Liver (tissue), 9 donors: ENCODE results near the gene CALY. TPM values are rescaled to one million over a fixed set of nuclear protein-coding genes. Genes with fewer than 3 reads are reported as not detected.

Experiments
- DNase-seq: peaks from one replicate; pipeline ENCODE4 v3.0.0-alpha.2; 2017; ENCODE audit warnings: low spot score
- H3K27ac ChIP-seq, 2 donors: one replicate each; pipeline ENCODE4 v1.7.0; 2013; ENCODE audit warnings: inconsistent platforms in 2 of 2, low read length in 2 of 2, control low read depth in 1 of 2, low read depth in 1 of 2, mild to moderate bottlenecking in 1 of 2
- H3K27me3 ChIP-seq, 4 donors: one replicate each; pipeline versions ENCODE4 v1.6.1 to v1.7.0; 2013; ENCODE audit warnings: low read length in 3 of 4, inconsistent platforms in 1 of 4, mild to moderate bottlenecking in 1 of 4, moderate library complexity in 1 of 4; ENCODE audit not compliant: control insufficient read depth in 4 of 4, insufficient read depth in 4 of 4
- H3K36me3 ChIP-seq, 4 donors: one replicate each; pipeline versions ENCODE4 v1.6.1 to v1.7.0; 2013; ENCODE audit warnings: low read length in 3 of 4, mild to moderate bottlenecking in 3 of 4, low read depth in 1 of 4, moderate library complexity in 1 of 4; ENCODE audit not compliant: control insufficient read depth in 4 of 4, insufficient read depth in 3 of 4
- H3K4me1 ChIP-seq, 4 donors: one replicate each; pipeline versions ENCODE4 v1.6.1 to v1.7.0; 2013; ENCODE audit warnings: low read length in 3 of 4, mild to moderate bottlenecking in 3 of 4, moderate library complexity in 1 of 4; ENCODE audit not compliant: control insufficient read depth in 4 of 4, insufficient read depth in 4 of 4
- H3K4me3 ChIP-seq, 3 donors: one replicate each; pipeline versions ENCODE4 v1.6.1 to v1.7.0; 2013; ENCODE audit warnings: low read length in 3 of 3, control low read depth in 1 of 3, low read depth in 1 of 3, mild to moderate bottlenecking in 1 of 3
- H3K9ac ChIP-seq, 2 donors: one replicate each; pipeline ENCODE4 v1.7.0; 2013; ENCODE audit warnings: low read length in 2 of 2, mild to moderate bottlenecking in 2 of 2, moderate library complexity in 2 of 2, control low read depth in 1 of 2, low read depth in 1 of 2
- H3K9me3 ChIP-seq, 4 donors: one replicate each; pipeline versions ENCODE4 v1.6.1 to v1.7.0; 2013; ENCODE audit warnings: low read length in 3 of 4; ENCODE audit not compliant: control insufficient read depth in 4 of 4
- ATF3 ChIP-seq: IDR thresholded peaks from 2 replicates; pipeline ENCODE4 v1.6.1; 2016; ENCODE audit warnings: antibody characterized with exemption
- CTCF ChIP-seq: fragments of 150-350 bp; IDR thresholded peaks from 2 replicates; pipeline ENCODE4 v1.5.1; 2017; ENCODE audit warnings: improper control_type of control experiment, low read depth, low read length; ENCODE audit not compliant: missing input control
- EGR1 ChIP-seq, 2 donors: IDR thresholded peaks; 2 replicates each; pipeline ENCODE4 v1.6.1; 2016 to 2018; ENCODE audit warnings: antibody characterized with exemption in 2 of 2, low read depth in 2 of 2
- FOXA1 ChIP-seq: IDR thresholded peaks from 2 replicates; pipeline ENCODE4 v1.6.1; 2016; ENCODE audit warnings: antibody characterized with exemption
- FOXA2 ChIP-seq: IDR thresholded peaks from 2 replicates; pipeline ENCODE4 v1.6.1; 2016; ENCODE audit warnings: antibody characterized with exemption
- GABPA ChIP-seq, 2 donors: IDR thresholded peaks in 1 of 2; conservative IDR thresholded peaks in 1 of 2; 2 replicates each; pipeline ENCODE4 v1.6.1; 2016; ENCODE audit warnings: antibody characterized with exemption in 2 of 2, mild to moderate bottlenecking in 1 of 2, moderate library complexity in 1 of 2
- HNF4A ChIP-seq, 2 donors: conservative IDR thresholded peaks; 2 replicates each; pipeline ENCODE4 v1.6.1; 2016; ENCODE audit warnings: antibody characterized with exemption in 2 of 2, mild to moderate bottlenecking in 2 of 2
- HNF4G ChIP-seq: IDR thresholded peaks from 2 replicates; pipeline ENCODE4 v1.6.1; 2016; ENCODE audit warnings: antibody characterized with exemption
- JUND ChIP-seq, 2 donors: IDR thresholded peaks; 2 replicates each; pipeline ENCODE4 v1.6.1; 2016; ENCODE audit warnings: antibody characterized with exemption in 2 of 2
- MAX ChIP-seq: IDR thresholded peaks from 2 replicates; pipeline ENCODE4 v1.6.1; 2016; ENCODE audit warnings: antibody characterized with exemption
- NR2F2 ChIP-seq: IDR thresholded peaks from 2 replicates; pipeline ENCODE4 v1.6.1; 2016; ENCODE audit warnings: antibody characterized with exemption
- RAD21 ChIP-seq, 2 donors: IDR thresholded peaks; 2 replicates each; pipeline ENCODE4 v1.6.1; 2016; ENCODE audit warnings: antibody characterized with exemption in 2 of 2, mild to moderate bottlenecking in 2 of 2
- REST ChIP-seq: IDR thresholded peaks from 2 replicates; pipeline ENCODE4 v1.6.1; 2016; ENCODE audit warnings: antibody characterized with exemption, mild to moderate bottlenecking
- RXRA ChIP-seq, 2 donors: IDR thresholded peaks; 2 replicates each; pipeline ENCODE4 v1.6.1; 2017 to 2018; ENCODE audit warnings: antibody characterized with exemption in 2 of 2, mild to moderate bottlenecking in 1 of 2
- SP1 ChIP-seq: IDR thresholded peaks from 2 replicates; pipeline ENCODE4 v1.6.1; 2018; ENCODE audit warnings: antibody characterized with exemption, mild to moderate bottlenecking
- TAF1 ChIP-seq: conservative IDR thresholded peaks from 2 replicates; pipeline ENCODE4 v1.6.1; 2016; ENCODE audit warnings: antibody characterized with exemption, mild to moderate bottlenecking
- YY1 ChIP-seq: IDR thresholded peaks from 2 replicates; pipeline ENCODE4 v1.6.1; 2016; ENCODE audit warnings: antibody characterized with exemption, mild to moderate bottlenecking
- ZBTB33 ChIP-seq: IDR thresholded peaks from 2 replicates; pipeline ENCODE4 v1.6.1; 2016; ENCODE audit warnings: antibody characterized with exemption
- WGBS: extraction: QIAGEN DNeasy Blood & Tissue Kit; methylation state at CpG from one replicate; pipeline ENCODE4 v1.1.7; 2013; 5-methylcytosine and 5-hydroxymethylcytosine counted together
- polyA plus RNA-seq, 2 donors: library from polyadenylated mRNA; stranded (reverse) in 1 of 2; unstranded in 1 of 2; fragments of 200-250 nt in 1 of 2; fragments of >200 nt in 1 of 2; fragmentation: Nextera tagmentation in 1 of 2; extraction: Ambion mirVana in 1 of 2; gene quantifications; one replicate each; pipeline versions ENCODE4 v1.2.1 to v1.2.3, GENCODE V29; 2013 to 2015
- total RNA-seq, 2 donors: library from RNA; depleted of rRNA; stranded (reverse); fragments of >200 nt; gene quantifications; one replicate each; pipeline ENCODE4 v1.2.3, GENCODE V29; 2014
- donor health status: healthy.
- donor health status: healthy.
- donor health status: healthy.
- donor health status: healthy.
- donor health status: healthy.

Gene CALY
- total and polyA plus RNA-seq, 4 donors = 0.07 TPM; not detected in 3

GRCh38 chr10:133312016-133312768 lies 24.5 kb downstream of the CALY start:
- Histone ChIP-seq H3K27ac (no peak overlapping the region), H3K9me3 (no peaks in the 10 kb centered on the region), H3K9ac (no peak overlapping the region), H3K4me3 (no peak overlapping the region), H3K27me3 (no peaks in the 10 kb centered on the region), H3K4me1 (peaks cover 2 to 27% (median 21%) of the 10 kb centered on the region in 4 donors), H3K36me3 (peaks cover 0 to 21% (median 10%) of the 10 kb centered on the region in 4 donors)
- no peak for DNase-seq
- WGBS = 96% methylated on average over 23 of the region's 23 CpGs
- TF ChIP-seq ATF3 (no peak), EGR1 (IDR thresholded peaks at IDR 0.05; ENCODE audit: low read depth in 2 of 2) (no peak)

GRCh38 chr10:133311570-133311969 lies 25.1 kb downstream of the CALY start:
- no peak for TF ChIP-seq MAX
- Histone ChIP-seq H3K9me3 (no peaks in the 10 kb centered on the region), H3K27ac (no peak overlapping the region), H3K36me3 (peaks cover 0 to 21% (median 10%) of the 10 kb centered on the region in 4 donors), H3K9ac (no peak overlapping the region), H3K4me3 (no peak overlapping the region), H3K4me1 (peaks cover 2 to 32% (median 27%) of the 10 kb centered on the region in 4 donors), H3K27me3 (no peaks in the 10 kb centered on the region)
- WGBS = 95% methylated on average over 10 of the region's 10 CpGs
- no peak for DNase-seq

GRCh38 chr10:133310789-133311188 lies 25.9 kb downstream of the CALY start:
- H3K27me3 ChIP-seq = no peaks in the 10 kb centered on the region
- 97% methylated on average over 8 of the region's 8 CpGs for WGBS
- H3K4me3 ChIP-seq = no peak overlapping the region
- TF ChIP-seq JUND (IDR thresholded peaks at IDR 0.05) (no peak), HNF4A (conservative IDR thresholded peaks at IDR 0.05) (no peak), FOXA1 (no peak), MAX (no peak), ATF3 (no peak), YY1 (no peak), NR2F2 (no peak), GABPA (IDR thresholded peaks at IDR 0.05 in 1 of 2, conservative IDR thresholded peaks at IDR 0.05 in 1 of 2) (no peak), RXRA (IDR thresholded peaks at IDR 0.05) (no peak), CTCF (no peak), EGR1 (IDR thresholded peaks at IDR 0.05; ENCODE audit: low read depth in 2 of 2) (no peak), REST (no peak), ZBTB33 (no peak), FOXA2 (no peak), SP1 (no peak), TAF1 (no peak), HNF4G (no peak), RAD21 (IDR thresholded peaks at IDR 0.05) (no peak)
- no peaks in the 10 kb centered on the region for H3K9me3 ChIP-seq
- peak overlapping the region in 1 of 2 donors; percentile 91 for H3K27ac ChIP-seq
- peaks cover 2 to 32% (median 27%) of the 10 kb centered on the region in 4 donors for H3K4me1 ChIP-seq
- H3K9ac ChIP-seq = no peak overlapping the region
- DNase-seq = no peak
- H3K36me3 ChIP-seq = peaks cover 0 to 21% (median 10%) of the 10 kb centered on the region in 4 donors
